GM18498 (cell line): ENCODE measurements around the gene TNRC6B.
"Not testable (repeated sequence)": the region's sequence is repeated elsewhere in the genome, so short reads cannot be mapped to it uniquely, and the experiment has no call there.

Source experiments
- ATAC-seq: cut with Tn5 transposase; IDR thresholded peaks from one replicate; pipeline ENCODE4 v1.9.1; 2021; ENCODE audit warnings: mild to moderate bottlenecking, moderate library complexity; ENCODE audit not compliant: unreplicated experiment

Gene TNRC6B

GRCh38 chr22:40183029-40183581, 5.4 kb downstream of the TNRC6B start:
- no peak for ATAC-seq

- not testable (repeated sequence) for ATAC-seq
These were observed 5.9 kb downstream of the TNRC6B start for GRCh38 chr22:40183603-40184002.

GRCh38 chr22:40187389-40187788, 9.7 kb downstream of the TNRC6B start:
- no peak for ATAC-seq

GRCh38 chr22:40189997-40190396, 12.3 kb downstream of the TNRC6B start:
- ATAC-seq = no peak

- ATAC-seq = no peak
These were observed 12.8 kb downstream of the TNRC6B start for GRCh38 chr22:40190501-40190900.

- no peak for ATAC-seq
These were observed 16.0 kb downstream of the TNRC6B start for GRCh38 chr22:40193429-40194421.

- no peak for ATAC-seq
These were observed 16.9 kb downstream of the TNRC6B start for GRCh38 chr22:40194656-40195055.

GRCh38 chr22:40196628-40197360, 19.1 kb downstream of the TNRC6B start:
- ATAC-seq = no peak

- not testable (repeated sequence) for ATAC-seq
These were observed 19.7 kb downstream of the TNRC6B start for GRCh38 chr22:40197421-40197820.

GRCh38 chr22:40198733-40199132, 21.0 kb downstream of the TNRC6B start:
- ATAC-seq = no peak

- no peak for ATAC-seq
These were observed 21.5 kb downstream of the TNRC6B start for GRCh38 chr22:40199223-40199622.

GRCh38 chr22:40199852-40200251, 22.1 kb downstream of the TNRC6B start:
- ATAC-seq = no peak

- ATAC-seq = no peak
These were observed 23.2 kb downstream of the TNRC6B start for GRCh38 chr22:40200795-40201530.

GRCh38 chr22:40202225-40202944, 24.7 kb downstream of the TNRC6B start:
- ATAC-seq = no peak

GRCh38 chr22:40203572-40203971, 25.8 kb downstream of the TNRC6B start:
- ATAC-seq = peak; percentile 60

- no peak for ATAC-seq
These were observed 26.8 kb downstream of the TNRC6B start for GRCh38 chr22:40204321-40205116.

GRCh38 chr22:40206561-40206960, 28.8 kb downstream of the TNRC6B start:
- ATAC-seq = no peak

- peak; percentile 78 for ATAC-seq
These were observed 33.1 kb downstream of the TNRC6B start for GRCh38 chr22:40210818-40211217.

- no peak for ATAC-seq
These were observed 33.8 kb downstream of the TNRC6B start for GRCh38 chr22:40211476-40212054.
